GM21786 (cell line): ENCODE results near the gene SYT2.
"Not testable (repeated sequence)": the region's sequence is repeated elsewhere in the genome, so short reads cannot be mapped to it uniquely, and the experiment has no call there.

Experiments used
- ATAC-seq: cut with Tn5 transposase; IDR thresholded peaks from one replicate; pipeline ENCODE4 v1.9.1; 2021; ENCODE audit not compliant: unreplicated experiment

Gene SYT2

GRCh38 chr1:202625416-202626360 lies 84.6 kb downstream of the SYT2 start:
- ATAC-seq: no peak

- ATAC-seq: no peak
Observed at GRCh38 chr1:202624781-202625108, 85.5 kb downstream of the SYT2 start.

GRCh38 chr1:202624088-202624780 lies 86.0 kb downstream of the SYT2 start:
- no peak for ATAC-seq

GRCh38 chr1:202623476-202623875 lies 86.8 kb downstream of the SYT2 start:
- not testable (repeated sequence) for ATAC-seq

GRCh38 chr1:202623075-202623474 lies 87.2 kb downstream of the SYT2 start:
- ATAC-seq: no peak

- no peak for ATAC-seq
Observed at GRCh38 chr1:202622388-202622787, 87.9 kb downstream of the SYT2 start.

GRCh38 chr1:202621446-202621845 lies 88.8 kb downstream of the SYT2 start:
- no peak for ATAC-seq

- not testable (repeated sequence) for ATAC-seq
Observed at GRCh38 chr1:202620036-202620435, 90.2 kb downstream of the SYT2 start.

GRCh38 chr1:202619505-202619904 lies 90.7 kb downstream of the SYT2 start:
- ATAC-seq: no peak

- not testable (repeated sequence) for ATAC-seq
Observed at GRCh38 chr1:202619012-202619411, 91.2 kb downstream of the SYT2 start.

GRCh38 chr1:202616355-202616915 lies 93.8 kb downstream of the SYT2 start:
- peak; percentile 8 for ATAC-seq

- ATAC-seq: peak; percentile 75
Observed at GRCh38 chr1:202615501-202616354, 94.5 kb downstream of the SYT2 start.

- ATAC-seq: not testable (repeated sequence)
Observed at GRCh38 chr1:202615208-202615500, 95.1 kb downstream of the SYT2 start.

GRCh38 chr1:202614363-202615207 lies 95.7 kb downstream of the SYT2 start:
- ATAC-seq: not testable (repeated sequence)

- ATAC-seq: no peak
Observed at GRCh38 chr1:202613571-202613970, 96.7 kb downstream of the SYT2 start.

- not testable (repeated sequence) for ATAC-seq
Observed at GRCh38 chr1:202612036-202612435, 98.2 kb downstream of the SYT2 start.

GRCh38 chr1:202605515-202605914 lies 104.7 kb downstream of the SYT2 start:
- ATAC-seq: no peak

GRCh38 chr1:202603435-202603834 lies 106.8 kb downstream of the SYT2 start:
- ATAC-seq: no peak

- no peak for ATAC-seq
Observed at GRCh38 chr1:202600432-202601041, 109.7 kb downstream of the SYT2 start.
